MCF 10A (cell line): ENCODE data around the gene CDK1. TPM values are rescaled to one million over a fixed set of nuclear protein-coding genes. Genes with fewer than 3 reads are reported as not detected.
A peak's percentile ranks its signal among the peaks of the same experiment; 100 is the strongest.

ENCODE experiments used
- BruUV-seq: library from RNA; stranded (reverse); fragments of 400-500 nt; replicated peaks from 2 replicates; lab custom pipeline; 2021; lab: Mats Ljungman, UMichigan
- CTCF ChIA-PET: fragments of 300-600 bp; sonication (Branson Sonifier 250); formaldehyde crosslinking; extraction: SDS; loops from one replicate; lab custom pipeline; 2021; ENCODE audit warnings: antibody characterized with exemption, inconsistent platforms; lab: Yijun Ruan, JAX
- POLR2A ChIA-PET: fragments of 300-600, 350-650 bp; sonication (Branson Sonifier 250); formaldehyde crosslinking; extraction: SDS; loops from one replicate; lab custom pipeline; 2020; ENCODE audit warnings: antibody characterized with exemption, inconsistent platforms; lab: Yijun Ruan, JAX
- DNase-seq: peaks from one replicate; pipeline ENCODE4 v3.0.0-alpha.2; 2018; ENCODE audit not compliant: unreplicated experiment
- H3K27ac Mint-ChIP-seq: one replicate; pipeline ENCODE4 v1.8.0; 2022; ENCODE audit warnings: mild to moderate bottlenecking, low read depth, mixed read lengths; ENCODE audit not compliant: unreplicated experiment
- H3K27me3 Mint-ChIP-seq: one replicate; pipeline ENCODE4 v1.8.0; 2022; ENCODE audit warnings: mixed read lengths; ENCODE audit not compliant: insufficient read depth, unreplicated experiment
- H3K36me3 Mint-ChIP-seq: one replicate; pipeline ENCODE4 v1.8.0; 2022; ENCODE audit warnings: mild to moderate bottlenecking, moderate library complexity, mixed read lengths; ENCODE audit not compliant: insufficient read depth, unreplicated experiment
- H3K4me1 Mint-ChIP-seq: one replicate; pipeline ENCODE4 v1.8.0; 2022; ENCODE audit warnings: mixed read lengths; ENCODE audit not compliant: insufficient read depth, unreplicated experiment
- H3K4me3 Mint-ChIP-seq: one replicate; pipeline ENCODE4 v1.8.0; 2022; ENCODE audit warnings: mild to moderate bottlenecking, moderate library complexity, mixed read lengths; ENCODE audit not compliant: unreplicated experiment
- H3K9me3 Mint-ChIP-seq: one replicate; pipeline ENCODE4 v1.8.0; 2022; ENCODE audit warnings: mixed read lengths; ENCODE audit not compliant: unreplicated experiment
- intact Hi-C: fragments of 100-400 bp; cut with micrococcal nuclease; formaldehyde crosslinking; loops from 2 replicates; pipeline ENCODE4 v1.14.1; 2022
- total RNA-seq: library from RNA; stranded (reverse); gene quantifications from 2 replicates; pipeline ENCODE4 v1.2.3, GENCODE V29; 2022
- TF ChIP-seq, protein P1 (sequence below): fragments of 200-600 bp; IDR thresholded peaks from one replicate; pipeline ENCODE4 v1.8.0; 2022; ENCODE audit warnings: antibody characterized with exemption, mild to moderate bottlenecking; ENCODE audit not compliant: unreplicated experiment

Gene CDK1
- total RNA-seq, 1 experiment from 2014 or later = 48.8 TPM

DNA sequence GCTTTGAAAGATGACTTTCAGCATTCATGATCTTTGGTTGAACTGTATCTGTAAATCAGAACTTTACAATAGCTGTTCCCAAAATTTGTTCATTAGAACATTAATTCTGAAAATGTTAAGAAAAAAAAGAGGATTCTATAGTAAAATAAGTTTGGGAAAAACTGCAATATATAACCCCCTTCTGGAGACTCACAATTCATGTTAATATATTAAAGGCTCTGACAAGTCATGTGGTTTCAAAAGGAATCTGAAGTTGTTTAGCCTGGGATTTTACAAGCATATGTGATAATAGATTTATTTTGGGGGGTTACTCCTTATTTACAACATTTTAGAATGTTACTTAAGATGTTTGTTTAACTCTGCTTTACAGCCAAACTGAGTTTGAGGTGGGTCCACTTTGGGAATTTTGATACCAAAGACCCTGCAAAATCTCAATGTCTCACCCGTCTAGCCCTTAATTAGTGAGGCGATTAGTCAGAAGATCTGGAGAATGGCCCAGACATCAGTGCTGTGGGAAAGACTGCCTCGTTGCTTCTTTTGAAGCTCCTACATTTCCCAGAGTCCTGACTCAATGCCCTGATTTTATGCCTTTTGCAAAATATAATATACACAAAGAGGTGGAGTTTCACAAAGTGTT is 40.0 kb downstream of the CDK1 start:
- H3K27ac Mint-ChIP-seq = no peak overlapping the region
- no peaks in the 10 kb centered on the region for H3K9me3 Mint-ChIP-seq
- DNase-seq = peak; percentile 33
- CTCF ChIA-PET = interaction anchor here (0.9 to 2.5 kb wide), 3 partner anchors 146 to 372 kb away, joined by 3 to 11 read pairs (median 9); no protein-coding TSS in a partner anchor
- H3K27me3 Mint-ChIP-seq = no peaks in the 10 kb centered on the region
- no peaks in the 10 kb centered on the region for H3K36me3 Mint-ChIP-seq
- no TSS peak for BruUV-seq
- POLR2A ChIA-PET = no interaction called here
- H3K4me3 Mint-ChIP-seq = no peak overlapping the region
- no peaks in the 10 kb centered on the region for H3K4me1 Mint-ChIP-seq
- TF ChIP-seq, protein P1, sequence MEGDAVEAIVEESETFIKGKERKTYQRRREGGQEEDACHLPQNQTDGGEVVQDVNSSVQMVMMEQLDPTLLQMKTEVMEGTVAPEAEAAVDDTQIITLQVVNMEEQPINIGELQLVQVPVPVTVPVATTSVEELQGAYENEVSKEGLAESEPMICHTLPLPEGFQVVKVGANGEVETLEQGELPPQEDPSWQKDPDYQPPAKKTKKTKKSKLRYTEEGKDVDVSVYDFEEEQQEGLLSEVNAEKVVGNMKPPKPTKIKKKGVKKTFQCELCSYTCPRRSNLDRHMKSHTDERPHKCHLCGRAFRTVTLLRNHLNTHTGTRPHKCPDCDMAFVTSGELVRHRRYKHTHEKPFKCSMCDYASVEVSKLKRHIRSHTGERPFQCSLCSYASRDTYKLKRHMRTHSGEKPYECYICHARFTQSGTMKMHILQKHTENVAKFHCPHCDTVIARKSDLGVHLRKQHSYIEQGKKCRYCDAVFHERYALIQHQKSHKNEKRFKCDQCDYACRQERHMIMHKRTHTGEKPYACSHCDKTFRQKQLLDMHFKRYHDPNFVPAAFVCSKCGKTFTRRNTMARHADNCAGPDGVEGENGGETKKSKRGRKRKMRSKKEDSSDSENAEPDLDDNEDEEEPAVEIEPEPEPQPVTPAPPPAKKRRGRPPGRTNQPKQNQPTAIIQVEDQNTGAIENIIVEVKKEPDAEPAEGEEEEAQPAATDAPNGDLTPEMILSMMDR = no peak
- intact Hi-C loops = loop anchor here (5.0 to 10.0 kb wide), 2 partner anchors 1084 to 1427 kb away; partner anchors contain the start of gene ARID5B

DNA sequence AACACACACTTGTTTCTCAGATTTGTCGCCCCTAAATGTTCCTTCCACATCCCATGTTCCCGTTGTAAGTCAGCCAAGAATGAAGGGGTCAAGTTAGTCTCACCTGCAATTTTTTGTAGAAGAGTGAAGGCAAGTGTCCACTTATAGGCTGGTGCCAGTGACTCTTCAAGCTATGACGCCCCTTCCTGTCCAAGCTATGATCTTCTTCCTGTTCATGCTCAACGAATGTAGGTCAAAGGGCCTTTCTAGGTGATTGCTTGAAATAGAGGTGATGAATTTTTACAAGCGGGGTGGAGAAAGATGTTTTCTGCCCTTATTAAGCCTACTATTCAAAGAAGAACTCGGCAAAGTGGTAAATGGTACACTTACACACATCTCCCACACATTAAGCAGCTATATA is 41.0 kb downstream of the CDK1 start:
- ChIA-PET POLR2A (interaction anchor here (0.6 to 0.9 kb wide), 3 partner anchors 18 to 312 kb away, joined by 3 to 4 read pairs (median 4); no protein-coding TSS in a partner anchor), CTCF (interaction anchor here (0.6 to 2.5 kb wide), 5 partner anchors 128 to 1297 kb away, joined by 3 to 11 read pairs (median 3); no protein-coding TSS in a partner anchor)
- TF ChIP-seq, protein P1 = no peak
- no peaks in the 10 kb centered on the region for H3K27me3 Mint-ChIP-seq
- H3K36me3 Mint-ChIP-seq = no peaks in the 10 kb centered on the region
- no peak for DNase-seq
- BruUV-seq = no TSS peak
- H3K4me3 Mint-ChIP-seq = no peak overlapping the region
- H3K4me1 Mint-ChIP-seq = no peaks in the 10 kb centered on the region
- no peaks in the 10 kb centered on the region for H3K9me3 Mint-ChIP-seq
- intact Hi-C loops = loop anchor here (5.0 to 10.0 kb wide), 2 partner anchors 1083 to 1426 kb away; partner anchors contain the start of gene ARID5B
- H3K27ac Mint-ChIP-seq = no peak overlapping the region

DNA sequence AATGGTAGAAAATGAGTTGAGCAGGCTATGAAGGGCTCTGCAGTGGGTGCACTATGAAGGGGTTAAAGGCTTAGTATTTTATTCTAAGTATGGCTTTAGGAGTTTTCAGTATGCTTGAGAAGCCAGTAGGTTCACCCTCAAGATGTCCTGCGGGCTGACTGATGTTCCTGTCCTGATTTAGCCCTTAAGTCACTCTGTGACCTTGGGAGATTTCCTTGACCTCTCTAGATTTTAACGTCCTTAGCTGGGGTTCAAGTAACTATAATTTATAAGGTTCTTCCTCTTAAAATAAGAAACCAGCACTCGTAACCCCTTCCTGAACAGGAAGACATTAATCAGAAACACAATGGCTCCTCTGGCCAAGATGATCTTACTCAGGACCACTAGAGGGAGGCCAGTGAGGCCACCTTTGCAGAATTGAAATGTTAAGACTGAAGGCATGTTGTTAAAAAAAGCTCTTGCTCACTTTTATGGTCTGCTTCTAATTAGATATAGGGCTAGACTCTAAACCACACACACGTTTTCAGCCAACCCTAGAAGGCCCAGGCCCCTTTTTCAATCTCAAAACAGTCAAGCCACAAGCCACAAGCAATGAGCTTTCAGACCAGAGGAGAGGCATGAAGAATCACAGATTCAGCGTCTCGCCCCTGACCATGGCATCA is 41.9 kb downstream of the CDK1 start:
- TF ChIP-seq, protein P1 = no peak
- intact Hi-C loops = loop anchor here (1.0 kb wide), 1 partner anchor 144 kb away; no protein-coding TSS in a partner anchor
- Mint-ChIP-seq H3K4me1 (no peaks in the 10 kb centered on the region), H3K9me3 (no peaks in the 10 kb centered on the region), H3K27ac (no peak overlapping the region), H3K36me3 (no peaks in the 10 kb centered on the region), H3K4me3 (no peak overlapping the region), H3K27me3 (no peaks in the 10 kb centered on the region)
- CTCF ChIA-PET = interaction anchor here (0.7 to 2.5 kb wide), 5 partner anchors 17 to 1188 kb away, joined by 3 to 9 read pairs (median 4); no protein-coding TSS in a partner anchor
- DNase-seq = no peak
- POLR2A ChIA-PET = interaction anchor here (0.6 to 0.9 kb wide), 3 partner anchors 17 to 311 kb away, joined by 3 to 4 read pairs (median 4); no protein-coding TSS in a partner anchor
- no TSS peak for BruUV-seq

DNA sequence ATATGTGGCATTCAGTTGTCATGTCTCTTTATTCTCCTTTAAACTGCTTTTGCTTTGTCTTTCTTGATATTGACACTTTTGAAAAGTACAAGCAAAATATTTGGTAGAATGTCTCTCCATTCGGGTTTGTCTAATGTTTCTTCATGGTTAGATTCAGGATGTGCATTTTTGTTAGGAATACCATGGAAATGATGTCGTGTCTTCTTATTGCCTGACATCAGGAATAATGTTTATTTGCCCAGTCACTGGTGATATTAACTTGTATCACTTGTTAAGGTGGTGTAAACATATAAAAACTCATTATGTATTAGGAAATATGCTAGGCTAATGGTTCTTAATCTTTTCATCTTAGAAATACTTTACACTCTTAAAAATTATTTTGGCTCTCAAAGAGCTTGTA is 43.4 kb downstream of the CDK1 start:
- BruUV-seq = no TSS peak
- ChIA-PET POLR2A (interaction anchor here (0.7 to 1.0 kb wide), 2 partner anchors 21 to 131 kb away, joined by 3 to 6 read pairs; no protein-coding TSS in a partner anchor), CTCF (interaction anchor here (0.7 kb wide), 1 partner anchor 1080 kb away, joined by 3 read pairs; the partner anchor contains the start of gene ARID5B)
- DNase-seq = no peak
- H3K36me3 Mint-ChIP-seq = no peaks in the 10 kb centered on the region
- H3K27me3 Mint-ChIP-seq = no peaks in the 10 kb centered on the region
- H3K4me3 Mint-ChIP-seq = no peak overlapping the region
- intact Hi-C loops = no loop called here
- no peaks in the 10 kb centered on the region for H3K9me3 Mint-ChIP-seq
- TF ChIP-seq, protein P1 = no peak
- no peak overlapping the region for H3K27ac Mint-ChIP-seq
- peaks cover 2% of the 10 kb centered on the region for H3K4me1 Mint-ChIP-seq
